GM19239 (cell line): ENCODE results near the gene LRRC8C.

Experiments
- DNase-seq: peaks from one replicate; pipeline ENCODE4 v3.0.0; 2011; ENCODE audit warnings: low spot score; ENCODE audit not compliant: insufficient read length
- FAIRE-seq: peaks from 2 replicates; lab custom pipeline; 2011; peaks lifted over from hg19 to GRCh38; lab: Jason Lieb, UNC

LRRC8C gene

GRCh38 chr1:89724369-89725010, 91.6 kb downstream of the LRRC8C start:
- no peak for DNase-seq
- peak; percentile 35 for FAIRE-seq

GRCh38 chr1:89725011-89725370, 92.1 kb downstream of the LRRC8C start:
- no peak for FAIRE-seq
- no peak for DNase-seq

GRCh38 chr1:89725631-89726030, 92.7 kb downstream of the LRRC8C start:
- FAIRE-seq (no peak), DNase-seq (no peak)

GRCh38 chr1:89727517-89728312, 94.8 kb downstream of the LRRC8C start:
- DNase-seq (no peak), FAIRE-seq (no peak)

GRCh38 chr1:89728381-89728780, 95.5 kb downstream of the LRRC8C start:
- DNase-seq (no peak), FAIRE-seq (no peak)

- DNase-seq: no peak
- FAIRE-seq: no peak
Observed at GRCh38 chr1:89732206-89732605, 99.3 kb downstream of the LRRC8C start.

- DNase-seq (no peak), FAIRE-seq (peak; percentile 62)
Observed at GRCh38 chr1:89732643-89733222, 99.8 kb downstream of the LRRC8C start.

GRCh38 chr1:89733748-89734147, 100.8 kb downstream of the LRRC8C start:
- DNase-seq: no peak
- FAIRE-seq: no peak

- DNase-seq (no peak), FAIRE-seq (no peak)
Observed at GRCh38 chr1:89734442-89734841, 101.5 kb downstream of the LRRC8C start.

- no peak for DNase-seq
- FAIRE-seq: no peak
Observed at GRCh38 chr1:89735479-89735878, 102.6 kb downstream of the LRRC8C start.

GRCh38 chr1:89736937-89737733, 104.2 kb downstream of the LRRC8C start:
- DNase-seq (no peak), FAIRE-seq (no peak)

- FAIRE-seq: no peak
- no peak for DNase-seq
Observed at GRCh38 chr1:89737985-89738510, 105.1 kb downstream of the LRRC8C start.

GRCh38 chr1:89739013-89739843, 106.3 kb downstream of the LRRC8C start:
- DNase-seq (no peak), FAIRE-seq (peak; percentile 14)

GRCh38 chr1:89739844-89740216, 106.9 kb downstream of the LRRC8C start:
- DNase-seq (no peak), FAIRE-seq (no peak)

- DNase-seq (no peak), FAIRE-seq (no peak)
Observed at GRCh38 chr1:89743788-89744187, 110.9 kb downstream of the LRRC8C start.

GRCh38 chr1:89746424-89747149, 113.7 kb downstream of the LRRC8C start:
- DNase-seq (no peak), FAIRE-seq (no peak)

GRCh38 chr1:89753761-89754160, 120.8 kb downstream of the LRRC8C start:
- no peak for DNase-seq
- no peak for FAIRE-seq

- FAIRE-seq: no peak
Observed at GRCh38 chr1:89754518-89754917, 121.6 kb downstream of the LRRC8C start.

GRCh38 chr1:89755591-89755990, 122.7 kb downstream of the LRRC8C start:
- FAIRE-seq: no peak
- DNase-seq: no peak

More at GRCh38 chr1:89754518-89754917, 121.6 kb downstream of the LRRC8C start:
- DNase-seq: no peak
